ENCODE data around the gene GALP. TPM values are rescaled to one million over a fixed set of nuclear protein-coding genes. Genes with fewer than 3 reads are reported as not detected.
A peak's percentile ranks its signal among the peaks of the same experiment; 100 is the strongest.

The GALP gene
- total and polyA plus RNA-seq, 2 experiments from 2014 or later = not detected

- Mint-ChIP-seq H3K9me3 (no peaks in the 10 kb centered on the region; the same call in 2 of the 3 replicates), H3K36me3 (ENCODE audit: low read depth) (peaks cover 2% of the 10 kb centered on the region; the same call in 1 of the 3 replicates), H3K27me3 (ENCODE audit: insufficient read depth, low read depth, poor library complexity) (peaks cover 9% of the 10 kb centered on the region), H3K27ac (no peak overlapping the region), H3K4me1 (no peaks in the 10 kb centered on the region), H3K4me3 (no peak overlapping the region)
- H3F3A ChIP-seq (replicated peaks; ENCODE audit: low read depth) = no peaks in the 10 kb centered on the region
- H3K27ac ChIP-seq (ENCODE audit: low read depth) = no peak overlapping the region
- H3K4me3 ChIP-seq = no peak overlapping the region
- no peaks in the 10 kb centered on the region for H3K27me3 ChIP-seq (ENCODE audit: insufficient read depth)
- H3K9me2 ChIP-seq (ENCODE audit: insufficient read depth) = no peaks in the 10 kb centered on the region
- H3K79me2 ChIP-seq (replicated peaks; ENCODE audit: insufficient read depth) = no peaks in the 10 kb centered on the region
- H3K36me3 ChIP-seq (ENCODE audit: insufficient read depth) = no peaks in the 10 kb centered on the region
- peak; percentile 81 for TF ChIP-seq REST (IDR thresholded peaks at IDR 0.05; ENCODE audit: unreplicated experiment)
- no peak for TF ChIP-seq CTCF (conservative IDR thresholded peaks at IDR 0.05; ENCODE audit: low read depth in 2 of 2)
- no peak for TF ChIP-seq STAT1 (IDR thresholded peaks at IDR 0.05; ENCODE audit: unreplicated experiment)
- TF ChIP-seq NANOG (IDR thresholded peaks at IDR 0.05; ENCODE audit: borderline replicate concordance) = no peak
- H3K4me2 ChIP-seq = no peak overlapping the region
- DNase-seq (ENCODE audit: low spot score) (peak; percentile 82), ATAC-seq (peak; percentile 52)
- H2AFZ ChIP-seq = no peak overlapping the region
- no peaks in the 10 kb centered on the region; the same call in 1 of the 2 replicates for H4K20me1 ChIP-seq (replicated peaks; ENCODE audit: insufficient read depth)
- no peaks in the 10 kb centered on the region for H3K4me1 ChIP-seq (ENCODE audit: insufficient read depth)
Observed at GRCh38 chr19:56167064-56167578, 8.7 kb upstream of the GALP start.

GRCh38 chr19:56170261-56170660, 5.5 kb upstream of the GALP start:
- no peaks in the 10 kb centered on the region; the same call in 2 of the 3 replicates for H3K9me3 Mint-ChIP-seq
- no peaks in the 10 kb centered on the region for H3K9me2 ChIP-seq (ENCODE audit: insufficient read depth)
- H3K4me2 ChIP-seq = no peak overlapping the region
- ATAC-seq (no peak), DNase-seq (ENCODE audit: low spot score) (no peak)
- no peak overlapping the region for H2AFZ ChIP-seq
- no peaks in the 10 kb centered on the region for H4K20me1 ChIP-seq (replicated peaks; ENCODE audit: insufficient read depth)
- H3K4me3 Mint-ChIP-seq = no peak overlapping the region
- no peaks in the 10 kb centered on the region; the same call in 2 of the 3 replicates for H3K36me3 Mint-ChIP-seq (ENCODE audit: low read depth)
- H3K4me3 ChIP-seq = no peak overlapping the region
- no peaks in the 10 kb centered on the region for H3K4me1 ChIP-seq (ENCODE audit: insufficient read depth)
- H3K79me2 ChIP-seq (replicated peaks; ENCODE audit: insufficient read depth) = no peaks in the 10 kb centered on the region
- no peak overlapping the region for H3K27ac ChIP-seq (ENCODE audit: low read depth)
- peaks cover 3% of the 10 kb centered on the region for H3K4me1 Mint-ChIP-seq
- no peaks in the 10 kb centered on the region for H3K36me3 ChIP-seq (ENCODE audit: insufficient read depth)
- no peaks in the 10 kb centered on the region for H3F3A ChIP-seq (replicated peaks; ENCODE audit: low read depth)
- H3K27me3 Mint-ChIP-seq (ENCODE audit: insufficient read depth, low read depth, poor library complexity) = peaks cover 12% of the 10 kb centered on the region
- H3K27ac Mint-ChIP-seq = peak overlapping the region; percentile 46; the same call in 1 of the 2 replicates
- no peaks in the 10 kb centered on the region for H3K27me3 ChIP-seq (ENCODE audit: insufficient read depth)
- no peak for TF ChIP-seq CREB1 (CRISPR knock-in tag; IDR thresholded peaks at IDR 0.05; ENCODE audit: low read depth)
- TF ChIP-seq NANOG (IDR thresholded peaks at IDR 0.05; ENCODE audit: borderline replicate concordance) = no peak
- TF ChIP-seq EZH2 (IDR thresholded peaks at IDR 0.05; ENCODE audit: low read depth, unreplicated experiment) = no peak
- no peak for TF ChIP-seq EZH2phosphoT487 (IDR thresholded peaks at IDR 0.05; ENCODE audit: unreplicated experiment)
- no peak for TF ChIP-seq JUNB (IDR thresholded peaks at IDR 0.05; ENCODE audit: unreplicated experiment)
- no peak for TF ChIP-seq ZNF462 (CRISPR knock-in tag; IDR thresholded peaks at IDR 0.05)
- no peak for TF ChIP-seq ZNF331 (CRISPR knock-in tag; IDR thresholded peaks at IDR 0.05; ENCODE audit: low read depth)
- no peak for TF ChIP-seq ZNF114 (CRISPR knock-in tag; IDR thresholded peaks at IDR 0.05)
